Activated naive CD8-positive, alpha-beta T cell treated with anti-CD3 and anti-CD28 coated beads, Interleukin-2, amount 50 U/mL, for 24 hours (primary cell): ENCODE results near the gene SLC35E1.

ENCODE experiments used
- ATAC-seq: fragments of 150-1000 bp; cut with Tn5 transposase; one replicate; pipeline ENCODE4 v1.10.0; 2021
- DNase-seq: peaks from one replicate; pipeline ENCODE4 v3.0.0; 2021
- H3K27ac Mint-ChIP-seq: one replicate; pipeline ENCODE4 v1.8.0; 2021; ENCODE audit warnings: mild to moderate bottlenecking, mixed read lengths
- H3K27me3 Mint-ChIP-seq: one replicate; pipeline ENCODE4 v1.8.0; 2021; ENCODE audit warnings: mixed read lengths
- H3K36me3 Mint-ChIP-seq: one replicate; pipeline ENCODE4 v1.8.0; 2021; ENCODE audit warnings: low read depth, mixed read lengths
- H3K4me1 Mint-ChIP-seq: one replicate; pipeline ENCODE4 v1.8.0; 2021; ENCODE audit warnings: mixed read lengths
- H3K4me3 Mint-ChIP-seq: one replicate; pipeline ENCODE4 v1.8.0; 2021; ENCODE audit warnings: mild to moderate bottlenecking, moderate library complexity, mixed read lengths
- H3K9me3 Mint-ChIP-seq: one replicate; pipeline ENCODE4 v1.8.0; 2021; ENCODE audit warnings: mixed read lengths

SLC35E1 gene

GRCh38 chr19:16605115-16605514 lies 32.9 kb upstream of the SLC35E1 start:
- H3K9me3 Mint-ChIP-seq: no peaks in the 10 kb centered on the region
- H3K27ac Mint-ChIP-seq: no peak overlapping the region
- H3K4me3 Mint-ChIP-seq: no peak overlapping the region
- DNase-seq (no peak), ATAC-seq (no peak)
- H3K4me1 Mint-ChIP-seq: peaks cover 30% of the 10 kb centered on the region
- H3K27me3 Mint-ChIP-seq: no peaks in the 10 kb centered on the region
- no peaks in the 10 kb centered on the region for H3K36me3 Mint-ChIP-seq

- ATAC-seq (no peak), DNase-seq (no peak)
- no peaks in the 10 kb centered on the region for H3K9me3 Mint-ChIP-seq
- no peaks in the 10 kb centered on the region for H3K27me3 Mint-ChIP-seq
- peaks cover 29% of the 10 kb centered on the region for H3K4me1 Mint-ChIP-seq
- H3K27ac Mint-ChIP-seq: no peak overlapping the region
- no peak overlapping the region for H3K4me3 Mint-ChIP-seq
- no peaks in the 10 kb centered on the region for H3K36me3 Mint-ChIP-seq
Measured at GRCh38 chr19:16604615-16605014, 32.4 kb upstream of the SLC35E1 start.

- ATAC-seq: no peak
- Mint-ChIP-seq H3K36me3 (no peaks in the 10 kb centered on the region), H3K27me3 (no peaks in the 10 kb centered on the region), H3K27ac (no peak overlapping the region), H3K4me1 (peaks cover 27% of the 10 kb centered on the region), H3K4me3 (no peak overlapping the region), H3K9me3 (no peaks in the 10 kb centered on the region)
- no peak for DNase-seq
Measured at GRCh38 chr19:16603090-16603489, 30.9 kb upstream of the SLC35E1 start.

GRCh38 chr19:16601378-16602052 lies 29.3 kb upstream of the SLC35E1 start:
- no peak for ATAC-seq
- no peak overlapping the region for H3K4me3 Mint-ChIP-seq
- no peak for DNase-seq
- H3K4me1 Mint-ChIP-seq: peaks cover 36% of the 10 kb centered on the region
- no peaks in the 10 kb centered on the region for H3K9me3 Mint-ChIP-seq
- no peaks in the 10 kb centered on the region for H3K36me3 Mint-ChIP-seq
- no peaks in the 10 kb centered on the region for H3K27me3 Mint-ChIP-seq
- no peak overlapping the region for H3K27ac Mint-ChIP-seq

GRCh38 chr19:16600824-16601223 lies 28.6 kb upstream of the SLC35E1 start:
- DNase-seq (no peak), ATAC-seq (no peak)
- Mint-ChIP-seq H3K27ac (no peak overlapping the region), H3K27me3 (no peaks in the 10 kb centered on the region), H3K9me3 (no peaks in the 10 kb centered on the region), H3K4me1 (peaks cover 40% of the 10 kb centered on the region), H3K4me3 (no peak overlapping the region), H3K36me3 (no peaks in the 10 kb centered on the region)

- ATAC-seq (no peak), DNase-seq (no peak)
- H3K9me3 Mint-ChIP-seq: no peaks in the 10 kb centered on the region
- H3K27ac Mint-ChIP-seq: no peak overlapping the region
- H3K36me3 Mint-ChIP-seq: no peaks in the 10 kb centered on the region
- no peaks in the 10 kb centered on the region for H3K27me3 Mint-ChIP-seq
- no peak overlapping the region for H3K4me3 Mint-ChIP-seq
- H3K4me1 Mint-ChIP-seq: peaks cover 40% of the 10 kb centered on the region
Measured at GRCh38 chr19:16599655-16600346, 27.6 kb upstream of the SLC35E1 start.

GRCh38 chr19:16598848-16599247 lies 26.6 kb upstream of the SLC35E1 start:
- DNase-seq (no peak), ATAC-seq (no peak)
- Mint-ChIP-seq H3K9me3 (no peaks in the 10 kb centered on the region), H3K27me3 (no peaks in the 10 kb centered on the region), H3K36me3 (no peaks in the 10 kb centered on the region), H3K27ac (no peak overlapping the region), H3K4me1 (peaks cover 46% of the 10 kb centered on the region), H3K4me3 (no peak overlapping the region)

- Mint-ChIP-seq H3K36me3 (no peaks in the 10 kb centered on the region), H3K27ac (no peak overlapping the region), H3K4me3 (no peak overlapping the region), H3K9me3 (no peaks in the 10 kb centered on the region), H3K4me1 (peaks cover 69% of the 10 kb centered on the region), H3K27me3 (no peaks in the 10 kb centered on the region)
- ATAC-seq (no peak), DNase-seq (no peak)
Measured at GRCh38 chr19:16596399-16596798, 24.2 kb upstream of the SLC35E1 start.

- peak overlapping the region; percentile 68 for H3K4me3 Mint-ChIP-seq
Measured at GRCh38 chr19:16595097-16595496, 22.9 kb upstream of the SLC35E1 start.

GRCh38 chr19:16594681-16595091 lies 22.5 kb upstream of the SLC35E1 start:
- Mint-ChIP-seq H3K36me3 (no peaks in the 10 kb centered on the region), H3K4me1 (peaks cover 80% of the 10 kb centered on the region), H3K4me3 (peak overlapping the region; percentile 68), H3K27me3 (no peaks in the 10 kb centered on the region), H3K9me3 (no peaks in the 10 kb centered on the region), H3K27ac (peak overlapping the region; percentile 74)
- ATAC-seq (peak; percentile 72), DNase-seq (peak; percentile 35)

More at GRCh38 chr19:16595097-16595496, 22.9 kb upstream of the SLC35E1 start:
- DNase-seq (no peak), ATAC-seq (peak; percentile 5)
- Mint-ChIP-seq H3K27ac (peak overlapping the region; percentile 74), H3K27me3 (no peaks in the 10 kb centered on the region), H3K4me1 (peaks cover 76% of the 10 kb centered on the region), H3K9me3 (no peaks in the 10 kb centered on the region), H3K36me3 (no peaks in the 10 kb centered on the region)

GRCh38 chr19:16594131-16594586 lies 21.9 kb upstream of the SLC35E1 start:
- H3K27me3 Mint-ChIP-seq: no peaks in the 10 kb centered on the region
- peak; percentile 64 for DNase-seq
- no peaks in the 10 kb centered on the region for H3K9me3 Mint-ChIP-seq
- H3K4me1 Mint-ChIP-seq: peaks cover 83% of the 10 kb centered on the region
- H3K4me3 Mint-ChIP-seq: peak overlapping the region; percentile 68
- peak overlapping the region; percentile 74 for H3K27ac Mint-ChIP-seq
- no peaks in the 10 kb centered on the region for H3K36me3 Mint-ChIP-seq
- ATAC-seq: peak; percentile 68

GRCh38 chr19:16593181-16593580 lies 21.0 kb upstream of the SLC35E1 start:
- Mint-ChIP-seq H3K4me1 (peaks cover 87% of the 10 kb centered on the region), H3K9me3 (no peaks in the 10 kb centered on the region), H3K4me3 (peak overlapping the region; percentile 68), H3K27me3 (no peaks in the 10 kb centered on the region), H3K27ac (no peak overlapping the region), H3K36me3 (no peaks in the 10 kb centered on the region)
- ATAC-seq: no peak
- no peak for DNase-seq

- no peak overlapping the region for H3K4me3 Mint-ChIP-seq
- H3K4me1 Mint-ChIP-seq: peaks cover 91% of the 10 kb centered on the region
- H3K27ac Mint-ChIP-seq: no peak overlapping the region
- no peaks in the 10 kb centered on the region for H3K36me3 Mint-ChIP-seq
- DNase-seq: no peak
- H3K9me3 Mint-ChIP-seq: no peaks in the 10 kb centered on the region
- no peaks in the 10 kb centered on the region for H3K27me3 Mint-ChIP-seq
- ATAC-seq: no peak
Measured at GRCh38 chr19:16591803-16592556, 19.8 kb upstream of the SLC35E1 start.

GRCh38 chr19:16590876-16591802 lies 18.9 kb upstream of the SLC35E1 start:
- H3K27ac Mint-ChIP-seq: no peak overlapping the region
- ATAC-seq (no peak), DNase-seq (no peak)
- H3K4me1 Mint-ChIP-seq: peaks cover 95% of the 10 kb centered on the region
- H3K9me3 Mint-ChIP-seq: no peaks in the 10 kb centered on the region
- H3K4me3 Mint-ChIP-seq: no peak overlapping the region
- no peaks in the 10 kb centered on the region for H3K27me3 Mint-ChIP-seq
- H3K36me3 Mint-ChIP-seq: no peaks in the 10 kb centered on the region
